IPS DF 6.9 (cell line): Measurements from ENCODE around the gene ST6GALNAC2.

Experiments
- DNase-seq: peaks from one replicate; pipeline ENCODE4 v3.0.0-alpha.2; 2013; ENCODE audit warnings: low read depth, low spot score
- H3K27ac ChIP-seq: one replicate; pipeline ENCODE4 v1.5.1; 2013; ENCODE audit warnings: low read length, control low read depth
- H3K27me3 ChIP-seq: 2 replicates; pipeline ENCODE4 v1.6.1; 2013; ENCODE audit warnings: mild to moderate bottlenecking, low read length; ENCODE audit not compliant: control insufficient read depth, insufficient read depth
- H3K36me3 ChIP-seq: 2 replicates; pipeline ENCODE4 v1.6.1; 2013; ENCODE audit warnings: low read length; ENCODE audit not compliant: control insufficient read depth, insufficient read depth
- H3K4me1 ChIP-seq: 2 replicates; pipeline ENCODE4 v1.6.1; 2013; ENCODE audit warnings: low read length; ENCODE audit not compliant: control insufficient read depth, insufficient read depth
- H3K4me3 ChIP-seq: 2 replicates; pipeline ENCODE4 v1.5.1; 2013; ENCODE audit warnings: mild to moderate bottlenecking, low read length
- H3K9me3 ChIP-seq: 2 replicates; pipeline ENCODE4 v1.6.1; 2013; ENCODE audit warnings: low read length, inconsistent platforms; ENCODE audit not compliant: control insufficient read depth, insufficient read depth
- WGBS: extraction: QIAGEN DNeasy Blood & Tissue Kit; methylation state at CpG from one replicate; pipeline ENCODE4 v1.1.7; 2013; ENCODE audit warnings: mixed read lengths, missing lambda C conversion rate; ENCODE audit not compliant: insufficient read length, insufficient coverage; 5-methylcytosine and 5-hydroxymethylcytosine counted together

The ST6GALNAC2 gene

GRCh38 chr17:76547642-76548202 lies 37.9 kb downstream of the ST6GALNAC2 start:
- Histone ChIP-seq H3K36me3 (no peaks in the 10 kb centered on the region), H3K9me3 (no peaks in the 10 kb centered on the region; the same call in 1 of the 2 replicates), H3K27me3 (no peaks in the 10 kb centered on the region), H3K4me1 (peaks cover 2% of the 10 kb centered on the region), H3K4me3 (no peak overlapping the region), H3K27ac (no peak overlapping the region)
- WGBS: 100% methylated on average over 2 of the region's 2 CpGs
- no peak for DNase-seq

- DNase-seq: peak; percentile 50
- peaks cover 2% of the 10 kb centered on the region for H3K4me1 ChIP-seq
- WGBS: no CpG with 5 or more reads among the region's 3 CpGs
- H3K4me3 ChIP-seq: no peak overlapping the region
- H3K27ac ChIP-seq: no peak overlapping the region
- H3K9me3 ChIP-seq: no peaks in the 10 kb centered on the region
- H3K36me3 ChIP-seq: no peaks in the 10 kb centered on the region
- no peaks in the 10 kb centered on the region for H3K27me3 ChIP-seq
Observed at GRCh38 chr17:76547183-76547641, 38.4 kb downstream of the ST6GALNAC2 start.

GRCh38 chr17:76546556-76547182 lies 39.0 kb downstream of the ST6GALNAC2 start:
- Histone ChIP-seq H3K27me3 (no peaks in the 10 kb centered on the region), H3K4me3 (no peak overlapping the region), H3K36me3 (no peaks in the 10 kb centered on the region), H3K27ac (no peak overlapping the region), H3K4me1 (peaks cover 2% of the 10 kb centered on the region), H3K9me3 (no peaks in the 10 kb centered on the region)
- DNase-seq: no peak
- no CpG with 5 or more reads among the region's 11 CpGs for WGBS

- H3K9me3 ChIP-seq: no peaks in the 10 kb centered on the region
- DNase-seq: no peak
- H3K27me3 ChIP-seq: no peaks in the 10 kb centered on the region
- H3K27ac ChIP-seq: no peak overlapping the region
- no peaks in the 10 kb centered on the region for H3K36me3 ChIP-seq
- peaks cover 2% of the 10 kb centered on the region for H3K4me1 ChIP-seq
- no peak overlapping the region for H3K4me3 ChIP-seq
- WGBS: no CpG with 5 or more reads among the region's 13 CpGs
Observed at GRCh38 chr17:76545918-76546555, 39.6 kb downstream of the ST6GALNAC2 start.

- H3K36me3 ChIP-seq: no peaks in the 10 kb centered on the region
- H3K4me1 ChIP-seq: peaks cover 7% of the 10 kb centered on the region
- H3K27ac ChIP-seq: no peak overlapping the region
- no peaks in the 10 kb centered on the region for H3K27me3 ChIP-seq
- H3K9me3 ChIP-seq: no peaks in the 10 kb centered on the region
- no CpG with 5 or more reads among the region's 24 CpGs for WGBS
- no peak overlapping the region for H3K4me3 ChIP-seq
- DNase-seq: no peak
Observed at GRCh38 chr17:76544546-76545365, 40.9 kb downstream of the ST6GALNAC2 start.

GRCh38 chr17:76543826-76544545 lies 41.7 kb downstream of the ST6GALNAC2 start:
- Histone ChIP-seq H3K4me1 (peaks cover 7% of the 10 kb centered on the region), H3K36me3 (no peaks in the 10 kb centered on the region), H3K27me3 (peaks cover under 1% of the 10 kb centered on the region; the same call in 1 of the 2 replicates), H3K4me3 (no peak overlapping the region), H3K9me3 (no peaks in the 10 kb centered on the region), H3K27ac (no peak overlapping the region)
- DNase-seq: no peak
- no CpG with 5 or more reads among the region's 22 CpGs for WGBS

GRCh38 chr17:76543482-76543825 lies 42.2 kb downstream of the ST6GALNAC2 start:
- no CpG with 5 or more reads among the region's 6 CpGs for WGBS
- no peaks in the 10 kb centered on the region for H3K9me3 ChIP-seq
- no peak overlapping the region for H3K27ac ChIP-seq
- H3K4me3 ChIP-seq: no peak overlapping the region
- H3K27me3 ChIP-seq: peaks cover 6% of the 10 kb centered on the region; the same call in 1 of the 2 replicates
- peaks cover 7% of the 10 kb centered on the region for H3K4me1 ChIP-seq
- H3K36me3 ChIP-seq: no peaks in the 10 kb centered on the region
- no peak for DNase-seq

- DNase-seq: no peak
- H3K4me3 ChIP-seq: no peak overlapping the region
- peaks cover 7% of the 10 kb centered on the region; the same call in 1 of the 2 replicates for H3K27me3 ChIP-seq
- no peak overlapping the region for H3K27ac ChIP-seq
- no peaks in the 10 kb centered on the region for H3K9me3 ChIP-seq
- no peaks in the 10 kb centered on the region for H3K36me3 ChIP-seq
- H3K4me1 ChIP-seq: peaks cover 7% of the 10 kb centered on the region
- no CpG with 5 or more reads among the region's 8 CpGs for WGBS
Observed at GRCh38 chr17:76542984-76543383, 42.7 kb downstream of the ST6GALNAC2 start.

- H3K9me3 ChIP-seq: no peaks in the 10 kb centered on the region
- no peak overlapping the region for H3K27ac ChIP-seq
- no peak for DNase-seq
- H3K4me3 ChIP-seq: no peak overlapping the region
- peaks cover 7% of the 10 kb centered on the region; the same call in 1 of the 2 replicates for H3K27me3 ChIP-seq
- peaks cover 7% of the 10 kb centered on the region for H3K4me1 ChIP-seq
- WGBS: no CpG with 5 or more reads among the region's 10 CpGs
- no peaks in the 10 kb centered on the region for H3K36me3 ChIP-seq
Observed at GRCh38 chr17:76542566-76542971, 43.1 kb downstream of the ST6GALNAC2 start.
